ENCODE results near the gene BRCA1.

DNA sequence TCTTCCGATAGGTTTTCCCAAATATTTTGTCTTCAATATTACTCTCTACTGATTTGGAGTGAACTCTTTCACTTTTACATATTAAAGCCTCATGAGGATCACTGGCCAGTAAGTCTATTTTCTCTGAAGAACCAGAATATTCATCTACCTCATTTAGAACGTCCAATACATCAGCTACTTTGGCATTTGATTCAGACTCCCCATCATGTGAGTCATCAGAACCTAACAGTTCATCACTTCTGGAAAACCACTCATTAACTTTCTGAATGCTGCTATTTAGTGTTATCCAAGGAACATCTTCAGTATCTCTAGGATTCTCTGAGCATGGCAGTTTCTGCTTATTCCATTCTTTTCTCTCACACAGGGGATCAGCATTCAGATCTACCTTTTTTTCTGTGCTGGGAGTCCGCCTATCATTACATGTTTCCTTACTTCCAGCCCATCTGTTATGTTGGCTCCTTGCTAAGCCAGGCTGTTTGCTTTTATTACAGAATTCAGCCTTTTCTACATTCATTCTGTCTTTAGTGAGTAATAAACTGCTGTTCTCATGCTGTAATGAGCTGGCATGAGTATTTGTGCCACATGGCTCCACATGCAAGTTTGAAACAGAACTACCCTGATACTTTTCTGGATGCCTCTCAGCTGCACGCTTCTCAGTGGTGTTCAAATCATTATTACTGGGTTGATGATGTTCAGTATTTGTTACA, 30.9 kb downstream of the BRCA1 start:
- TF ChIP-seq, protein P1, sequence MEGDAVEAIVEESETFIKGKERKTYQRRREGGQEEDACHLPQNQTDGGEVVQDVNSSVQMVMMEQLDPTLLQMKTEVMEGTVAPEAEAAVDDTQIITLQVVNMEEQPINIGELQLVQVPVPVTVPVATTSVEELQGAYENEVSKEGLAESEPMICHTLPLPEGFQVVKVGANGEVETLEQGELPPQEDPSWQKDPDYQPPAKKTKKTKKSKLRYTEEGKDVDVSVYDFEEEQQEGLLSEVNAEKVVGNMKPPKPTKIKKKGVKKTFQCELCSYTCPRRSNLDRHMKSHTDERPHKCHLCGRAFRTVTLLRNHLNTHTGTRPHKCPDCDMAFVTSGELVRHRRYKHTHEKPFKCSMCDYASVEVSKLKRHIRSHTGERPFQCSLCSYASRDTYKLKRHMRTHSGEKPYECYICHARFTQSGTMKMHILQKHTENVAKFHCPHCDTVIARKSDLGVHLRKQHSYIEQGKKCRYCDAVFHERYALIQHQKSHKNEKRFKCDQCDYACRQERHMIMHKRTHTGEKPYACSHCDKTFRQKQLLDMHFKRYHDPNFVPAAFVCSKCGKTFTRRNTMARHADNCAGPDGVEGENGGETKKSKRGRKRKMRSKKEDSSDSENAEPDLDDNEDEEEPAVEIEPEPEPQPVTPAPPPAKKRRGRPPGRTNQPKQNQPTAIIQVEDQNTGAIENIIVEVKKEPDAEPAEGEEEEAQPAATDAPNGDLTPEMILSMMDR (IDR thresholded peaks at IDR 0.05; ENCODE audit: insufficient read depth, low read length), result no peak
- TF ChIP-seq POLR2AphosphoS5 (IDR thresholded peaks at IDR 0.05; ENCODE audit: low read depth), result no peak
- TF ChIP-seq, protein P2, sequence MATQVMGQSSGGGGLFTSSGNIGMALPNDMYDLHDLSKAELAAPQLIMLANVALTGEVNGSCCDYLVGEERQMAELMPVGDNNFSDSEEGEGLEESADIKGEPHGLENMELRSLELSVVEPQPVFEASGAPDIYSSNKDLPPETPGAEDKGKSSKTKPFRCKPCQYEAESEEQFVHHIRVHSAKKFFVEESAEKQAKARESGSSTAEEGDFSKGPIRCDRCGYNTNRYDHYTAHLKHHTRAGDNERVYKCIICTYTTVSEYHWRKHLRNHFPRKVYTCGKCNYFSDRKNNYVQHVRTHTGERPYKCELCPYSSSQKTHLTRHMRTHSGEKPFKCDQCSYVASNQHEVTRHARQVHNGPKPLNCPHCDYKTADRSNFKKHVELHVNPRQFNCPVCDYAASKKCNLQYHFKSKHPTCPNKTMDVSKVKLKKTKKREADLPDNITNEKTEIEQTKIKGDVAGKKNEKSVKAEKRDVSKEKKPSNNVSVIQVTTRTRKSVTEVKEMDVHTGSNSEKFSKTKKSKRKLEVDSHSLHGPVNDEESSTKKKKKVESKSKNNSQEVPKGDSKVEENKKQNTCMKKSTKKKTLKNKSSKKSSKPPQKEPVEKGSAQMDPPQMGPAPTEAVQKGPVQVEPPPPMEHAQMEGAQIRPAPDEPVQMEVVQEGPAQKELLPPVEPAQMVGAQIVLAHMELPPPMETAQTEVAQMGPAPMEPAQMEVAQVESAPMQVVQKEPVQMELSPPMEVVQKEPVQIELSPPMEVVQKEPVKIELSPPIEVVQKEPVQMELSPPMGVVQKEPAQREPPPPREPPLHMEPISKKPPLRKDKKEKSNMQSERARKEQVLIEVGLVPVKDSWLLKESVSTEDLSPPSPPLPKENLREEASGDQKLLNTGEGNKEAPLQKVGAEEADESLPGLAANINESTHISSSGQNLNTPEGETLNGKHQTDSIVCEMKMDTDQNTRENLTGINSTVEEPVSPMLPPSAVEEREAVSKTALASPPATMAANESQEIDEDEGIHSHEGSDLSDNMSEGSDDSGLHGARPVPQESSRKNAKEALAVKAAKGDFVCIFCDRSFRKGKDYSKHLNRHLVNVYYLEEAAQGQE (IDR thresholded peaks at IDR 0.05; ENCODE audit: insufficient replicate concordance, low read depth), result no peak
- no peak for TF ChIP-seq GABPA (IDR thresholded peaks at IDR 0.05; ENCODE audit: low read depth)
